Measurements from ENCODE around the gene KAZN.

Gene KAZN

DNA sequence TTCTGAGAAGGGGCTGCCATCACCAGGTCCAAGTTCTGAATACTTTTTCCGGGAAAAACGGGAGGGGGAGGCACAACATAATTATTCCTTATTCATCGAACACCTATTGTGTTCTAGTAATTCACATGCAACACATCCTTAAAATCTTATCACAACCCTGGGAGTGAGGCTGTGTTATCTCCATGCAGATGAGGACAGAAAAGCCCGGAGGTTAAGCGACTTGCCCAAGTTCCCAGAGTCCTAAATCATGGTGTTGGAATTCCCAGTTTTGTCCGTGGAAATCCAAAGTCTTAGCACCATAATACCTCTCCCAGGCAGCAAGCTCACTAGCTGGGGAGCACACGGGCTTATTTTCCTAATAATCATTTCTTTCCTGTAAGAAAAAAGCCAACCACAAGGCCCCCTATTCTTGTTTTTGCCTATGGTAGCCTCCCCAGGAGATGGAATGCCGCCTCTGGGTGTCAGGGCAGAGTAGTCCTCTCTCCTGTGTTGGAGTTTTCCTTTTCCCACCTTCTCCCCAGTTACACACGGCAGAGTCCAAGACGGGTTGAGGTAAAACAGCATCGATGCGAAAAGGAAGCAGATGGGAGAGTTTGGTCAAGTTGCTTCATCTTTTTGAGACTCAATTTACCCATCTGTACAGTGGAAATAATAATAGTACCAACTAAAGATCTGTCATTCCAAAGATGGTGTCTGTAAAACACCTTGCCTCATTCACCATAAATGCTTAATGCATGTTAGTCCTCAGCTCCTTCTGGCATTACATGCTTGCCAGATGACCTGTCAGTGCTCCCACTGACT, 327.1 kb downstream of the KAZN start:
- no peak for FAIRE-seq

DNA sequence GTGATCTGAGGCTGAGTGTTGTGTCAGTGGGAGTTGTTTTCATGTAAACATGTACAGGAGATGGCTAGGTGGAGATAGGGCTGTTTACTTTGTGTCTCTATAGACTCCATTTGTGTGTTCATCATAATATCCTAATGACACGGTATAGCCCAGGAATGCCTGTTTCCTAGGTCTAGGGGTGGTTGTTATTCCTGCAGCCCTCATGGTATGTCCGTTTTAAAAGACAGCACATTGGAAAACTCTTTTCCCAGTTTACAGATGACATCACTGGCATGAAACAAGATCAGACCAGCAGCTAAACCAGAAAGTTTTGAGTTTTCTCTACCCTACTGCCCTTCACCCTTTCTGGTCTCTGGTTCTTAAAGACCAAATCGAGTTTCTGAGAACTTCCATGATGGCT, 327.7 kb downstream of the KAZN start:
- no peak for FAIRE-seq

DNA sequence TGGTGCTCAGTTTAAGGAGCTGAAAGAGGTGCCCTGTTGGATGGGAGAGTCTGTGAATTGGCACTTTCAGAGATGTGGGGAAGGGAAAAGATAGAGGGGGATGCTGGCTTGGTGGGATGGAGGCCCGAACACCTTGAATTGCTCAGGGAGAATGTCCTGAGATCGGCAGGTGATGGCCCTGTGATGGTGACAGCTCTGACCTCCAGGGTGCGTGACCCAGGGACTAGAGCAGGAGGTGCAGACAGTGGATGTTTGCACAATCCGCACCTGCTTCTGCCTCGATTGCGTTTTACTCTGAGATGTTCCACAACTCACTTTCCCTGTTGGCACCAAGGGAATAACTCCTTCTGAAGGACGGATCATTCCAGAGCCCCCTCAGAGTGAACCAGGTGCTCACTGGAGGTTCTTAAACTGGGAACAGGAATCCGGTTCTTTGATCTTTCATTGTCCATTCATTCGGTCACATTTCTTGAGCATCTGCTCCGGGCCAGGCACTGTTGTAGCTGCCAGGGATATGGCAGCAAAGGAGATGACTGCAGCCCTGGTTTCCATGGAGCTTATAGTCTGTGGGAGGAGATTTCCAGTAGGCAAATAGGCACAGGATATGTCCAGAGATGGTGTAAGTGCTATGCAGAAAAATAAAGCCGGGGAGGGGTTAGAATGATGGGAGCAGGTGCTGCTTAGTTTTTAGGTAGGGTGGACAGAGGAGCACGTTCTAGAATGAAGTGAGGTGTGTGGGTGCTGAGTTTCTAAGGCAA, 328.5 kb downstream of the KAZN start:
- FAIRE-seq: no peak

DNA sequence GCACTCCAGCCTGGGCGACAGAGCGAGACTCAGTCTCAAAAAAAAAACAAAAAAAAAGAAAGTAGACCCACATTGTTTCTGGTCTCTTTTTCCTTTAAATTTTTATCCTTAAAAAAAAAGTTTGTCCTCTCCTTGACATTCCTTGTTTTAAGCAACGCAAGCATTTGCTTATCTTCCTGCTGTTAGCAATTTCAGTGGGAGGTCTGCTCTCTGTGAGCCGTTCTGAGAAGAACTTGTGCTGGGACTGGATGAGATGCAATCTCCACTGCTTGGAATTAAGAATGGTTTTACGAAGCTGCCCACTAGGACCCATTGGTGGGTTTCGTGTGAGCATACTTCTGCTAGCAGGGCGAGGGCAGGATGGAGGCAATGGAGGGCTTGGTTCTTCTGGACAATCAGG, 329.9 kb downstream of the KAZN start:
- no peak for FAIRE-seq

DNA sequence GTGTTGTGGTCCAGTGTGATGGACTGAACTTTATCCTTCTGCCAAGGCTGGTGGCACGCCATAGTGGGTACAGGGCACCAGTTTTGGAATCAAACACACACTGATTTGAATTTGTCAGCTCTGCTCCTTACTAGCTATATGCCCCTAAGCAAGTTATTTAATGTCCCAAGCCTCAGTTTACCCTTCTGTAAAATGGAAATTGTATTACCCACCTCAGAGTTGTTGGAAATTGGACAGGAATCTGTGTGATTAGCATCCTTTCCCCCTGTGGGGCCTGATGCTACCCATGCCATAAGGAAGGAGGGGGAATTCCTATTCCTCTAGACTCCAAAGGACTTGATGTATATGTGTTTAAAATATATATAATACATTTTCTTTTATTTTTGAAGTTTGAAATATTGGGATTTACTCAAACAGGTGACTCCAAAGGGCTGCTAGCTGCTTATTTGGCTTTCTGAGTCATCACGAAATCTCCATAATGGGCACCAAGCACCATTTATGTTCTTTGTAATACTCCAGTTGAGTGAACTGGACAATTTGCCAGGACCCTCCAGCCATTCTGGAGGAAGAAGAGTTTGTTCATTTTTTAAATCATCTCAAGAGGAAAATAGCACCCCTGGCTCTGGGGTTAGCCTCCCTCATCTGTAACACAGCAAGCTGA, 330.5 kb downstream of the KAZN start:
- FAIRE-seq: no peak

DNA sequence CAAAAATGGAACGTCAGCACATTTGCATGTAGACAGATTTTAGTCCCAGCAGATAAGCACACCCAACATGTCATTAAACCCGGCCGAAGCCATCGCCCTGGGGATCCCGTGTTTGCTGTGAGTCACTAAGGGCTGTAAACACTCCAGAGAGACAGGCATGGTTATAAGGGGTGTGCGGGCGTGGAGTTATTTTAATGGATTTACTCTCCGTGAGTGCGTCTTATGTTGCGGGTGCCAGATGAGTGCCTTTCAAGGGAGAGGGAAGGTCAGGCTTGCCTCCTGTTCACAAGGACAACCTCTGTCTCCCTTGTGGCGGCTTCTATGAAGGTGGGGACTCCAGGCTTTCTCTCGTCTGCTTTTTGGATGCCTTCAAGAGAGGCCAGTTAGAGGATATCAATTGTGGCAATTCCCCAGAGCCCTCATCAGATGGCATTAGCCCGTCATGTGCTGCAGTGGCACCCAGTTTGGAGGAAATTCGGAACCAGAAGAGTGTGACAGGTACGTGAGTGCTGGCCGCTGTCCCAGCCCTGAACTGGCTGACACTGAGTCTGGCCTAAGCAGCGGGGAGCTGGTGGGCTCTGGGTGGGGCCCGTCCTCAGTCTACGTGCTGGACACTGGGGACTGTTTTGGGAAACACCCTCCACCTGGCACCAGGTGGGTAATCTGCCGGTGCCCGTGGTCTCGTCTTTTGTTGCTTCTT, 331.2 kb downstream of the KAZN start:
- FAIRE-seq: no peak

DNA sequence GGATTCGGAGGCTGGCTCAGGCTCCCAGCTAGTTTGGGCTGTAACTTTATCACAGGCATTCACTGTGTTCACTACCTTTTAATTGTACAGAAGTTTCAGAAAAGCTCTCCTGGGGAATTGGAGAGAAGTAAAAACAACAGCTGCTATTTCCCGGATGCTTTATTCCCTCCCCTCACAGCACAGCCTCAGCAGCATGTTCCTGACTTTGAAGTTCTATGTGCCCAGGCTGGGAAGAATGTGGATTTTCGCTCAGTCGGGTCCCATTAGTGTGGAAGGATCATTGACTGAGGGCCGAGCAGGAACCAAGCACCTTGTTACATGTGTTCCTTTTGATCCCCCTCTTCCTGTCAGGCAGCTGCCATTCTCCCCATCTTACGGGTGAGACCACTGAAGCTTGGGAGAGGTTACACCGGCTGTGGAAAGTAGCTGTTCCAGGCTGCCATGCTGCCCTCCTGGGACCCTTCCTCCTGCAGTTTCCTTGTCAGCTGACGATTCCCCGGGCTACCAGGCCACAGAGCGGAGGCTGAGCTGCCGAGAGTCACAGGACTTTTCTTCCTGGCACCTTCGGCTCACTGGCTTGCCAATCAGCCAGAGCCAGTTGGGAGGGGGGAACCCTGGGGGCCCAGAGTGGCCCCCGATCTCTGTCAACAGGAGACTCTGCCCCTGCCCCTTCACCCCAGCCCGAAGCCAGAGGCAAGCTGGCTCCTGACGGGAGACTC, 331.9 kb downstream of the KAZN start:
- no peak for FAIRE-seq

DNA sequence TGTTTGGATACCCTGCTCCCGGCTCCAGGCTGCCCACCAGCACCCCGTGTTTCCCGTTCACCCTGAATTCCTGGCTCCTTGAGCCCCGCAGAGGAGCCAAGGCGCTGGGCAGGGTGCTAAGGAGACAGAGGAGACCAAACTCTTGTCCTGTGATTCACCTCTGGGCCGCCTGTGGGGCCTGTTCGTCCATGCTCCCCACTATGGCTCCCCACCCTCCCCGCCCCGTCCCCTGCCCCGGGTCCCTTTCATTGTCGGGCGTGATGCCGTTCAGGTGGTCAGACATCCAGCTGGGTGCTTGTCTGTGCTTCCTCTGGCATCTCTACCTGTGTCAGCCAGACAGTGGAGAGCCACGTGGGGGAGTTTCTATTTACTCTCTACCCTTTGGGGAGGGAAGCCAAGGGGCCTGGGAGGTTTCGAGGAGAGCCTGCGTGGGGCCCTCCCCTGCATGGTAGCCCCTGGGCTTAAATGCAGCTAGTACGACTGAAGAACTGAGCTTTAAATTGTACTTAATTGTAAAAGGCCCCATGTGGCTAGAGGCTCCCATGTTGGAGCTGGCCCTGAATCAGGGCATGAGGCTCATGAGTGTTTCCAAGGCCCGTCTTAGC, 333.7 kb downstream of the KAZN start:
- no peak for FAIRE-seq

DNA sequence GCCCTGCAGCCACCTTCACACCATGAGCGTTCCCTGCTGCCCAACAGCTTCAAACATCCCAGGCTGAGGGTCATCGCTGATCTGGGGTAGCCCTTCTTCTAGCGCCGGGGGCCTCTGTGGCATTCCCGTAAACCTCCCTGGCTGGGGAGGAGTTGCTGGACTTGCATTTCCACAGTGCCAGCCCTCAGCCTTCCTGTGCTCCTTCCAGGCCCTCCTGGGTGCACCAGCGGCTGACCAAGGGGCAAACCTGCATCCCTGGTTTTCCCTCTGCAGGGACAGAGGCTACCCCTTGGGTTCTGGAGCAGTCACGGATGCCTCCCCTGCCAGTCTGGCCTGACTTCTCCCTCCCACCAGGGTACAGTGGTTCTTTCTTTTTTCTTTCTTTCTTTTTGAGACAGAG, 336.4 kb downstream of the KAZN start:
- no peak for FAIRE-seq

DNA sequence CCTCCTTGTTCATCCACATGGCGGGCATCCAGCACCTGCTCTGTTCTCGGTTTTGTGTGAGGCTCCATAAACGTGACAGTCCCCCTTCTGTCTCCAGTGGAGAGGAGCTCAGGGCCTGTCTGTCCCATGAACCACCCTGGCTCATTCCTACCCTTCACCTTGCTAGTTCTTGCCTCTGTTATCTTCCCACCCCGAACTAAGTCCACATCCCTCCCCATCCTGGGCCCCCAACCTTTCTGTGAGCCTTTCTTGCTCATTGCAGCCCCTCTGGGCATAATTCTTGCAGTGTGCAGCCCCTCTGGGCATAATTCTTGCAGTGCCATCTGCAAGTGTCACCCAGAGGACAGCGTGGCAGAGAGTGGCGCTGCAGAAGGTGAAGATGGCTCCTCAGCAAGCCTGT, 338.3 kb downstream of the KAZN start:
- no peak for FAIRE-seq

DNA sequence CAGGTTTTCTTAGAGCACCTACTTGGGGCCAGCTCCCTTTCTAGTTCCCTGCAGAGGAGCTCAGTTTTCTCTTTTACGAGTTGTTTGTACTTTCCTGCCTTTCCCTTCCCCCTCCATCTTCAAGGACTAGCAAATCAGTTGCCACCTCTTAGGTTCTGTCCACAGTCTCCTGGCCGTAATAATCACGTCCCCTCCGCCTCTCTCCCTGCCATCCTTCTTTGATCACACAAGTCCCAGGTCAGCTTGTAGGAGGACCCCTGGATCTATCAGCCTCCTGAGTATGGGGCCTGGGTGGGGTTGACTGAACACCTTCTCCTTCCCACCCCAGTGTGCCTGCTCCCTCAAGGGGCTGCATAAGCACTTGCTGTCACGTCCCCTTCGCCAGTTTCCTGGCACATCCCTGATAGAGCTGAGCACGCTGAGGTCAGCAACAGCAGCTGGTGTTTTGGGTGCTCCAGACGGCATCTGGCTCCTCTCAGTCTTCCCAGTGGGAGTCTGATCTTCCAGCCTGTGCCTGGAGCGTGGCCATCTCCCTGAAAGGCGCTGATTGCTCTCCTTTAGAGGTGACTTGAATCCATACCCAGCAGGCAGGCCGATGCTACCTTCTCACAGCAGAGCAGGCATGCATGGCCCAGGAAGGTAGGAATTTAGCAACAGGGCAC, 338.9 kb downstream of the KAZN start:
- no peak for FAIRE-seq

DNA sequence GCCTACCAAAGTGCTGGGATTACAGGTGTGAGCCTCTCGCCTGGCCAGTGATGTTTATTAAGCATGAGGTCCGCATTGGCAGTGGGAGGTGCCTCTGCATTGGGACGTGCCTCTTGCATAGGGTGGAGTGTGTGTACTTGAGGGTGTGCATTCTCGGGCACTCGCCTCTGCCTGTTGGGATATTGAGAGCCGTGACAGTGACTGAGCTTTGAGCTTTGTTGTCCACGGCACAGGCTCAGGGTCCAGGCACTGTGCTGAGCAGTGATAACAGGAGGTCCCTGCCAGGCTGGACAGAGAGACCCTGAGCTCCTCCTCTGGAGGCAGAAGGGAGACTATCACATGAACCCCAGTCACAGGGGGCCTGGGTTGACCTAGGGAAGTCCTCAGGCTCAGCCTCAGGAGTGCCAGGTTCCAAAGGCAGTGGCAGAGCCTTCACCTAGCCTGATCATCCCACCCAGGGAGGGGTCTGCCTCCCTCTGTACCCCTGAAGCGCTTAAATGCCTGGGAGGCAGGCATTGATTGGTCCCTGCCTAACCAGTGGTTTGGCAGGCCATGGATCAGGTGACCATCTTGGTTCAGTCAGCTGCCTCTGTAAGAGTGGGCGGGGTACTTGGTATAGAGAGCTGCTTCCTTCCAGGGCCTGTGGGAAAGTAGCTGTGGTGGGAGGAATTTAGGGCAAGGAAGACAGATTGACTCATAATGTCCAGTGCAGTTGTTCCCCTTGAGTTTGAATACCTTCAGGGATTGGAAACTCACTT, 341.2 kb downstream of the KAZN start:
- FAIRE-seq: no peak

DNA sequence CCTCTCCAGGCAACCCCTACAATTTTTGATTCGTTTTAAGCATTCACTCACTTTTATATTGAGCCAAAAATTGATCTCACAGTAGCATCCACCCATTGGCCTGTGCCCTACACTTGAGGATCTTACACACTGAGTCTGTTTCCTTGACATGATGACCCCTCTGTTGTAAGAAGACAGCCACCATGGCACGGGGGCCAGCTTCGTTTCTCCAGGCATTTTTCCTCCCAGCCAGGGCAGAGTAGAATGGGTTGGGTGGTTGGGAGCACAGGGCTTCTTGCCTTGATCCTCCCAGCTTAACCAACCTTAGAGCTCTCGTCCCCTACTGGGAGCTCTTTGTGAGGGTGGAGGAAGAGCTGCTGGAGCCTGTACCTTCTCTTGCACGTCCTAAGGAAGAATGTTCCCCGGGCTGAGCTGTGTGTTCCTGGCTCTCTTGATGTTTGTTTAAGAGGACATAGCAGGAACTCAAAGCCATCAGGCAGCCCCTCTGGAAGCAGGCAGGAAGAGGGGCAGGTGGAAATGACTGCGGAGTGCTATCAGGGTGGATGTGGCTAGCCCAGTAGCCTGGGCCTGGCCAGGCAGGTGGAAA, 341.9 kb downstream of the KAZN start:
- no peak for FAIRE-seq

DNA sequence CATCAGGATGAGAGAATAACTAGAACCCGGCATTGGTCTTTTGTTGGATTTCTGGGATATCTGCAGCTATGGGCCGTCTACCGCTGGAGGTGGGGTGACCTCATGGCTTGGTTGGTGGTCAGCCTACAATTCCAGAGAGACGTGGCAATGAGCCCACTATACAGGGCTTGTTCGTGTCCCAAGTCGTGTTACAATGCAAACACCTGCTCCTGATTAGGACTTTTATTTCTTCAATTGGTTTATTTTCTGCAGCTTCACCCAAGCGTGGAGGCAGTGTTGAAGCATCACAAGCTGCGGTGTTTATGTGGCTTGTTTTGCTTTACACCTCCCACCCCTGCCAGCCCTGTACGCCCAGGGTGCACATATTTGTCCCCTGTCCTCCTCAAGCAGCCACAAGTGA, 343.4 kb downstream of the KAZN start:
- no peak for FAIRE-seq

DNA sequence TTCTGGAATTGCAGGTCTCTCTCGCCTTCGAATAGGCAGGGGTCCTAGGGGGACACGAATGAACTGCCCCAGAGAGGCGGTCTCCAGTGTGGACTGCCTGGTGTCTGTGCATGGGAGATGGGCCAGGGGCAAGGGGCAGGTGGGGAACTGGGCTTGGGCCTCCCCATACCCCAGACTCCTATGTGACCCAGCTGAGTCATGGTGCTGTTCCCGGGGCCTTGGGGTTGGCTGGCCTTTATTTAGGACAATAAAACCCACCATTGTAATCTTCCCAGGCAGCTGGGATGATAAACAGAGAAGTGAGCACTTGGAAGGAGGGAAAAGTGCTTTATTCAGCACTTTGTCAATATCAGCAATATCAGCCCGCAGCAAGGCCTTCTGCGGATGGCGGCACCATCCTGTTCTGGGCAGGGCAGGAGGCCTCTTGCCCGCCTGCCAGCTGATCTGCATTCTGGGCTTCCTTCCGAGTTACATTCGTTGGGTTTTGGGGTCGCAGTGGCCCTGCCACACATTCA, 346.0 kb downstream of the KAZN start:
- no peak for FAIRE-seq

DNA sequence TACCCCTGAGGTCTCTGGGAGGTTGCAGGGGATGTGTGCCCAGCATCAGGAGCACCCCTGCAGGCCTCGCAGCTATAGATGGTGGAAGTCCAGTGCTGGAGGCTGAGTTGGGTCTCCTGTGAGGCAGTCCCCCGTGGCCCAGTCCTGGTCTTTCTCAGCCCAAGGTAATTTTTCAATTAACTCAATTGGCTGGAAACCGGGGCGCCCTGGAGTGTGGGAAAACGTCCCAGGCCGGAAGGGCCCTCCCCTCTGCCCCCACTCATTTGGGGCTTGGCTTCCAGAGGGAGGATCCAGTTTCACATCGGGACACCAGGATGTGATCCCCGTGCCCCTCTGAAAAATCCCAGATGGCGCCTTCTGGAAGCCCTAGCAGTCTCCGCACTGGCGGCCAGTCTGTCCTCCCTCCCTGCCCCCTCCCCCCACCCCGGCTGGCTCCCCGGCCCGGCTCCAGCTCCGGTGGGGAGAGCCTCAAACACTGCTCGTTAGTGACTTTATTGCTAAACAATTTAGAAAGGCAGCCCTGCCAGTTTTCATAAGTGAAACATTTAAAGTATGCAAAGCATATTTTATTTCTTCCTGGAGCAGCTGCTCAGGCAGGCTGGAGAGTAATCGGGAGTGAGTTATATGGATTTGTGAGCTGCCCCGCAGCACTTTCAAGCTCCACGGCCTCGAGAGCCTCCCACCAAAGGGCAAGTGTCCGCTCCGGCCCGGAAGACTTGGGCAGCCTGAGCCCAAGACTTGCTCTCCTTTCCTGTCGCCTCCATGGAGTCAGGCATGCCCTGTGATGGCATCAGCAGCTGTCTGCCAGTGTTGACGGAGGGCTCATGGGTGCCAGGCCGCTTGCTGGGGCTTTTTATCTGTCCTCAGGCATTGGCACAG, 346.9 kb downstream of the KAZN start:
- FAIRE-seq: no peak

DNA sequence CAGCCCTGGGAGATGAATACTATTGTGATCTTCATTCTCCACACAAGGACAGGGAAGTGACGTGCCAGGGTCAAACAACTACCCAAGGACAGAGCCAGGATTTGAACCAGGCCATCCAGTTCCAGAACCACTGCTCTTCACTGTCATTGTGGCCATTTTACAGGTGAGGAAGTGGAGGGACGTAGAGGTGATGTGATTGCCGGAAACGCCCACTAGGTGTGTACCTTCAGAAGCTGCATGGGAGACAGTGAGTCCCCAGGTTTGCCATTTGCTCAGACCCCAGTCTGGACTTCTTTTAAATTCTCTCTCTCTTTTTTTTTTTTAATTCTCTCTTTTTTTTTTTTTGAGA, 347.5 kb downstream of the KAZN start:
- FAIRE-seq: no peak

DNA sequence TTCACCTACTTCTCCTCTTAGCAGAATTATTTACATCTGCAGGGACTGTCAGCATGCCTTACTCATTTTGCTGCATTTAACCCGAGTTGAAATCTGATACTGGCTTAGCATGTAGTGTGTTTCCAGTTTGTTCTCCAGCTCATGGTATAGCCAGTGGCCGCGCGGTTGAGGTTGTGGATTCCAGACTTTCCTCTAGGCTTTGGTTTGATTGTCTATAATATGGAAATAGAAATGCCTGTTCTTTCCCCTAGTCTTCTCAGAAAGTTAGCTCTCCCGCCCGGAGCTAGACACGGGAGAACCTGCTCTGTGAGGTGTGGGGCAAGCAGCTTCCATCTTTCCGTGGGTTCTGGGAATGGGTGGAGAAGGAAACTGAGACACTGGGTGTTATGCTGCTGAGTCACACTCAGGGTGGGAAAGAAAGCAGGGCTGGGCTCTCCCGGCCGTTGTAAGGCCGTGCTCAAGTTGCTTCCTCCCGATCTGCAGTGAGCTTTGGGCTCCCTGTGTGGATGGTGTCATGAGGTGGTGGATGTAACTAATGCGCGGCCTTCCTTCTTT, 348.3 kb downstream of the KAZN start:
- no peak for FAIRE-seq

DNA sequence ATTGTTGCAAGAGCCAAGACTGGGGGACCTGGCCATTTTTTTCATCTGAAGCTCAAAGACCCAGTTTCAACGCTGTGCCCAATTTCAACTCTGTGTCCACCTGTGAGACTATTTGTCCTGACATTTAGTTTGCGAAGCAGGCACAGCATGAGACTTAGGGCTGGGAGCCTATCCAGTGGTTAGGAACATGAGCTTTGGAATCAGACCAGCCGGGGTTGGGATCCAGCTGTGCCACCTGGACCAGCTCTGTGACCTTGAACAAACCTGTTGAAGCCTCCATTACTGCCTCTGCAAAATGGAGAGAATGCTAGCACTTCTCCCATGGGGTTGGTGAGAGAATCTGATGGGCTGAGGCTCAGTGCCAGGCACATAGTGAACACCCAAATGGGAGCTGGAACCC, 348.9 kb downstream of the KAZN start:
- FAIRE-seq: no peak
